ENCODE measurements around the gene NXNL2.

NXNL2 gene

GRCh38 chr9:88580961-88581360, 46.0 kb downstream of the NXNL2 start:
- DNase-seq: no peak

- no peak for DNase-seq
These were observed 49.1 kb downstream of the NXNL2 start for GRCh38 chr9:88583901-88584596.

- no peak for DNase-seq
These were observed 50.4 kb downstream of the NXNL2 start for GRCh38 chr9:88585426-88585825.

GRCh38 chr9:88586452-88586851, 51.5 kb downstream of the NXNL2 start:
- no peak for DNase-seq

GRCh38 chr9:88587182-88587581, 52.2 kb downstream of the NXNL2 start:
- no peak for DNase-seq

- DNase-seq: no peak
These were observed 53.1 kb downstream of the NXNL2 start for GRCh38 chr9:88587885-88588649.

- no peak for DNase-seq
These were observed 54.7 kb downstream of the NXNL2 start for GRCh38 chr9:88589656-88590055.

GRCh38 chr9:88590558-88591146, 55.7 kb downstream of the NXNL2 start:
- DNase-seq: no peak

- no peak for DNase-seq
These were observed 58.7 kb downstream of the NXNL2 start for GRCh38 chr9:88593537-88594185.
